HG03064 (cell line): ENCODE data around the gene KIAA1217.

Source experiments
- ATAC-seq: cut with Tn5 transposase; IDR thresholded peaks from one replicate; pipeline ENCODE4 v1.9.1; 2021; ENCODE audit warnings: low read depth; ENCODE audit not compliant: unreplicated experiment

Gene KIAA1217

GRCh38 chr10:24455447-24455846 lies 246.5 kb downstream of the KIAA1217 start:
- no peak for ATAC-seq

GRCh38 chr10:24456322-24456721 lies 247.4 kb downstream of the KIAA1217 start:
- no peak for ATAC-seq

- no peak for ATAC-seq
Measured at GRCh38 chr10:24457661-24458318, 248.9 kb downstream of the KIAA1217 start.

- no peak for ATAC-seq
Measured at GRCh38 chr10:24459836-24460235, 250.9 kb downstream of the KIAA1217 start.

DNA sequence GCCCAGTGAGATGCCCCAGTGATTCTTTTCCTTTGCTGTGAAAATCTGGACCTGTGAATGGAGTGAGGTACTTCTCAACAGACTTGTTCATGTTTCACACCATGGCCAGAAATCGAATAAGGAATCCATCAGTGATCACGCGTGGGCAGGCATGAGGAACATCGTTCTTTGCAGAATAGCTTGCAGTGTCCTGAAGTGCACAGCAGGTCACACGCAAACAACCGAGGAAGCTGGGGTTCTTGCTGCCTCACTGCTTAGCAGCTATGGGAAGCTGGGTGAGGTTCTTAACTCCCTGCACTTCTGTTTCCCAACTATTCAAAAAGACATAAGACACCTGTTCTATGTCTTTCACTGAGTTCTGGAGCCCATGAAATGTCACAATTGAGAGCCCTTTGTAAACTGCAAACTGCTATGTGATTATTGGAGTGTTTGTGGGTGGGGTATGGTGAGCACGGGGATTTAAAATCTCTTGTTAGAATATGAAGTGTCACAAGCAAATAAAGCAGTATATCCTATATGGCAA lies 253.4 kb downstream of the KIAA1217 start:
- no peak for ATAC-seq

DNA sequence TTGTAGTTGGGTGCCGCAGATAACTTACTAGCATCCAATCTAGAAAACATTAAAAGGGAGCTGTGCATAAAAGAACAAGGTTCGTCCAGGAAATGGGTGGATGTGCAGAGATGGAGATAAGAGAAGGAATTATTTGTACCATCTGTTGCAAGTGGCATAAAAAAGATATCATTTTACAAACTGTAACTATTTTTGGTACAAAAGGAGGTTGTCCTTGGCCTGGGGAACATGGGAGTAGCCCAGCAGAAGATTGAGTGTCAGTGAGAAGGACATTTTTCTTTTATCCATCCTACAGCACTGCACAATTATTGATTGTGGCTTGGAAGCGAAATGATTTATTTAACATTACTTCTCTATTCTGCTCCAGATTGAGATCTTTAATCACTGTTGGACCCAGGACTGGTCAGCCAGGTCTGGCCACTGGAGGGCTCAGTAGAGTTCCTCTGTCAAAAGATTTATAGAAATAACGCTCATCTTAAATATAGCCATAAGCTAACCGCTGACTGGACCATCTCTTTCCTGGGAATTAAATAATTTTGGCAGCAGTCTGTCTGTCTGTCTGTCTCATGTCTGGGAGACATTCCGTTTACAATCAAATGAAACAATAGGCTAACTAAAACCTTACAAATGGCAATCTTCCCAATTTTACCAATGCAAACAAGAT lies 254.1 kb downstream of the KIAA1217 start:
- no peak for ATAC-seq

- ATAC-seq = no peak
Measured at GRCh38 chr10:24463611-24464426, 254.9 kb downstream of the KIAA1217 start.

DNA sequence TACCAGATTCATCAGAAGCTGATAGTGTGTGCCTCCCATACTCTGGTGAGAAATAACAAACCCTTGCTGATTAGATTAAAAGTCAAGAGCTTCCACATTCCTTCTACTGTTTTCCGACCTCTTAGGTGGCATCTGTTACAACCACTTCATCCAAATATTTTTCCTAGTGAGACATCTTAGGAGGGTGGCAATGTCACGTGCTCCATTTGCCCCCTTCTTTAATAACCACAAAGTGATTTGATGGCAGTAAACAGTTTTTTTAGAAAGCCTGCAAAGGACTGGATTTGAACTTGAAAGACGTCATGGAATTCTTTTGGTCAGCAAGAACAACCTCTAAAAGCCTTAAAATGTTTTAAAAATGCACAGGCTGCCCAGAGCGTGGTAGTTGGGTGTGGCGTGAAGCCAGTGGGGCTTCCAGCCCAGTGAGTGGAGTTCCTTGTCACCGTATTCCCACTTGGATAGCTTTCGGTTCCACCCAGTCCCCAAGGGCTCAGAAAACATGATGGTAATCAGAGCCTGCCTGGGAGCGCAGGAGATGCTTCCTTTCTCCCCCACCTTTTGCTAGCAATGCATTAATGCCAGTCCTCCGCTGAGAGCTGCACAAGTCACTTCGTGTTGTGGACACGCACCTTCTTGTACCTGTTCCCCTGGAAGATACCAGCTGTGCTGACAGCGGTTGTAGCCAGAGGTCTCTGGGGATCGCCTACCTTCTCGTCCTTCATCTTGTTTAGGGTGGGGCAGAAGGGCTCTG lies 256.4 kb downstream of the KIAA1217 start:
- ATAC-seq = no peak

GRCh38 chr10:24465891-24466818 lies 257.2 kb downstream of the KIAA1217 start:
- ATAC-seq = no peak

DNA sequence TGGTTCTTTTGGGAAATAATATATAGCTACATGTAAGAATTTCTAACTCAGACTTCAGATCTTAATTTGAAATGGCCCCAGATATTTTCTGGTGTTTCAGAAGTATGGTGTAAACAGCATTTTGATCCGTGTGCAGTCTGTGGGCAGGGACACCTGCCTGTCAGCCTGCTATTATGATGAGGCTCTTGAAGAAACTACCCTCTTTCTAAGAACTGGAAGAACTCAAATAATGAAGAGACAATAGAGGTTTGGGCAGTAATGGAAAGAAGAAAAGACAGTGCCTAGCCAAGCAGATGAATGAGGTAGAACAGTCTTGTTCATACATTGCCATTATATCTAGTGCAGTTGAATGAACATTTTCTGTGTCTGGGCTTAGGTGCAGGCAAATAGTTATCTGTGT lies 258.2 kb downstream of the KIAA1217 start:
- ATAC-seq = no peak

DNA sequence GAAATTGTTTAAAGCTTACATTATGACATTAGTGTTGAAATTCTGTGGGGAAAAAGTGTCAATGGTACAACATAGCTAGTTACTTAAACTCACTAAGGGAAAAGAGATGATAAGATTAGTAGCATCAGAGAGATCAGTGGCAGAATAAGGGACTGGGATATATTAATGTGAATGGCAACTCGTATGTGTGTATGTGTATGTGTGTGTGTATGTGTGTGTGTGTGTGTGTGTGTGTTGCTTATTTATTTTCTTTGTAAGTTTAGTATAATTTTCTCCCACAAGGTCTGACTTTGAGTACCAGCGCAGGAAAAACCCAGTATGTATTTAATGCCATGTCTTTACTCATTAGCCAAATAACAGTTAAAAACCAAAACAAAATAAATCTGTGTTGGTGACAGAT lies 258.7 kb downstream of the KIAA1217 start:
- ATAC-seq = no peak

GRCh38 chr10:24468281-24468751 lies 259.4 kb downstream of the KIAA1217 start:
- no peak for ATAC-seq

DNA sequence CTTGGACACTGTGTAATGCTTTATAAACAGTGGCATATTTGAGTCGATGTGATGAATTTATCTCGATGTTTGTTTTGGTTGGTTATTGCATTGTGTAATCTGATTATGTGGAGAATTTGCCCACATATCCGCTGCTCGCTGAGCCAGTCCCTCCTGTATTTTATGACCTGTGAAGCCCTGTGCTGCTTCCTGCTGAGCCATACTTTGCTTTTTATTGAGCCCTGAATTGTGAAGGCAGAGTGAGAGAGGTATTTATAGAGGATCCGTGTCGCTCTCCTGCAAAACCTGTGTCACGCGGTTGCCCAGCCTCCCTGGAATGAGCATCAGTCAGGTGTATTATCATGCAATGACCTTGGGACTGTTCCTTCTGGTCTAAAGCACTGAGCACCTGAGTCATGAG lies 261.1 kb downstream of the KIAA1217 start:
- ATAC-seq = no peak

DNA sequence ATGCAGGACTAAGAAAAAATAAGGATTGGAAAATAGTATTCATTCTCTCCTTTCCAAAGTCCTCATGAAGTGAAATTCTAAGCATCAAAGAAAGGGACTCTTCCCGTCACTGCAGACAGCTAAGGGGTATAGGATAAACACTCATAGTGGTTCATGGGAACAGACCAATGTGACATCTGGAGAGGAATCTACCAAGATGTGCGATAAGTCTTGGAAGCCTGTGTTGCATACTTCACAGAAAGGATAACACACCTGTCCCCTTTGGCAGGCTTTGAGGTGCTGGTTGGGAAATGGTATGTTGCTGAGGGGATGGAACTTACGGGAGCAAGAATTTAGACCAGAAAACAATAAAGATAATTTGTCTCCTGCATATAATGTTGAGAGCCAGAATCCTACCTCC lies 266.7 kb downstream of the KIAA1217 start:
- no peak for ATAC-seq

- ATAC-seq = no peak
Measured at GRCh38 chr10:24476913-24477701, 268.2 kb downstream of the KIAA1217 start.

DNA sequence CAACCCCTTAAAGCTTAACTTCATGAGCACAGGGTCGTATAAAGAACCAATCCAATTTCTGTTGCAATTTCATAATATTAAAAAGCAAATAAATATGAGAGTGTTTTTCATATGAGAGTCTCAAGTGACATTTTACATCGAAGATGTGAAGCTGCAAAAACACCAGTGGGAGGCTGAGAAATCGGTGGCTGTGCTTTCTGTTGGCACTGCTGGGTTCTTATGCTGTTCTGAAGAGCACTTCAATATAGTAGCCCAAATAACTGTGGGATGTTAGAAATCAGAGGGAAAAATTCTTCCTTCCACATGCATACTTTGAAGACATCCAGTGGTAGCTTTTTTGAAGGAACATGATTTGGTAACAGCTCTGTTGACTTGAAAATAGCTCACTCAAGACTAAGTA lies 269.0 kb downstream of the KIAA1217 start:
- no peak for ATAC-seq

- ATAC-seq = no peak
Measured at GRCh38 chr10:24479806-24480205, 270.9 kb downstream of the KIAA1217 start.

- ATAC-seq = no peak
Measured at GRCh38 chr10:24480447-24480846, 271.5 kb downstream of the KIAA1217 start.

DNA sequence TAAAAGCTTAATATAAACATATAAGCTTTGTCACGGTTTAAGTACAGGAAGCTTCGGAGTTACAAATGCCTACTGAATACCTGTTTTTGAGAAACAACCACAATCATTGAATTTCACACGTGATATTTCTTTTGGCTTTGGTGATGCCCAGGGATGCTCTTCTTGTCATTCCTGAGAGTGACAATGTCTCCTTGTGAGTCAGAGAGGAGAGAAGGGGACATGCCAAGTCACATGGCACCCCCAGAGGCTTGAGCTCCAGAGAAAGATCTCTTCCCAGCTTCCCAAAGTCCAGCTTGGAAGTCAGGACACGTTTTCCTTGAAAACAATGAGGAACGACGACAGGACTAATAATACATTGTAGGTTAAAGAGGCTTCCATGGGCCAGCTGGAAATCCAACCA lies 272.3 kb downstream of the KIAA1217 start:
- no peak for ATAC-seq
